Measurements from ENCODE around the gene NID2. TPM values are rescaled to one million over a fixed set of nuclear protein-coding genes. Genes with fewer than 3 reads are reported as not detected.

The NID2 gene
- total RNA-seq, 1 experiment from 2014 or later, result 3.1 TPM

DNA sequence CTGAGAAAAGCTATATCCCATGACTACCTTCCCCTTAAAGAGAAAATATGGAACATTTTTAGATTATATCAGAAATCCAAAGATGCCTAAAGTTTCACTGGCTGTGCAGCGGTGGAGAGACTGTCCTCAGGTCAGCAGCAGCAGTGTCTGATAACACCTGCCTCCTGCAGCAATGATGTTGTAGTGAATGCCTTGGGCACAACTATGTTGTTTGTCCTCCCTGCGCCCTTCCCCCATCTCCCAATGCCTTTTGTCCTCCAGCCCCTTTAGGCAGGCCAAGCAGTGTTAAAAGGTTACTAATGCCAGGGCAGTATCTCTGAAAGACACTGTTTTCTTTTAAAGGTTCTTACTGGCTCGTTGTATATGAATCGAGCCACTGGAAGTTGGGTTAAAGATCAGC lies 66.3 kb downstream of the NID2 start:
- intact Hi-C loops (cut with micrococcal nuclease), result no loop called here
- peaks cover 13% of the 10 kb centered on the region; the same call in 1 of the 2 replicates for H3K4me1 ChIP-seq (ENCODE audit: insufficient read depth, low read length)
- CTCF ChIA-PET, result no interaction called here
- H2AFZ ChIP-seq (ENCODE audit: low read length), result no peak overlapping the region
- DNase-seq (no peak), ATAC-seq (no peak)
- no peaks in the 10 kb centered on the region for H3F3A ChIP-seq (ENCODE audit: low read length, unreplicated experiment)
- H3K9ac ChIP-seq (ENCODE audit: low read length), result no peak overlapping the region
- no peak overlapping the region for H3K27ac ChIP-seq (ENCODE audit: low read length)
- H3K9me3 ChIP-seq (ENCODE audit: low read length), result no peaks in the 10 kb centered on the region
- H3K4me3 ChIP-seq (ENCODE audit: low read length), result no peak overlapping the region
- POLR2A ChIA-PET (ENCODE audit: unreplicated experiment), result no interaction called here
- H4K20me1 ChIP-seq (ENCODE audit: low read length), result no peaks in the 10 kb centered on the region
- BruUV-seq (replicated peaks), result no TSS peak
- no peak overlapping the region for H3K4me2 ChIP-seq (ENCODE audit: low read length)
- no peaks in the 10 kb centered on the region for H3K27me3 ChIP-seq (ENCODE audit: low read length)
- no peak for TF ChIP-seq EZH2 (IDR thresholded peaks at IDR 0.05; ENCODE audit: low read length, unreplicated experiment)
- TF ChIP-seq, protein P1, sequence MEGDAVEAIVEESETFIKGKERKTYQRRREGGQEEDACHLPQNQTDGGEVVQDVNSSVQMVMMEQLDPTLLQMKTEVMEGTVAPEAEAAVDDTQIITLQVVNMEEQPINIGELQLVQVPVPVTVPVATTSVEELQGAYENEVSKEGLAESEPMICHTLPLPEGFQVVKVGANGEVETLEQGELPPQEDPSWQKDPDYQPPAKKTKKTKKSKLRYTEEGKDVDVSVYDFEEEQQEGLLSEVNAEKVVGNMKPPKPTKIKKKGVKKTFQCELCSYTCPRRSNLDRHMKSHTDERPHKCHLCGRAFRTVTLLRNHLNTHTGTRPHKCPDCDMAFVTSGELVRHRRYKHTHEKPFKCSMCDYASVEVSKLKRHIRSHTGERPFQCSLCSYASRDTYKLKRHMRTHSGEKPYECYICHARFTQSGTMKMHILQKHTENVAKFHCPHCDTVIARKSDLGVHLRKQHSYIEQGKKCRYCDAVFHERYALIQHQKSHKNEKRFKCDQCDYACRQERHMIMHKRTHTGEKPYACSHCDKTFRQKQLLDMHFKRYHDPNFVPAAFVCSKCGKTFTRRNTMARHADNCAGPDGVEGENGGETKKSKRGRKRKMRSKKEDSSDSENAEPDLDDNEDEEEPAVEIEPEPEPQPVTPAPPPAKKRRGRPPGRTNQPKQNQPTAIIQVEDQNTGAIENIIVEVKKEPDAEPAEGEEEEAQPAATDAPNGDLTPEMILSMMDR (conservative IDR thresholded peaks at IDR 0.05; ENCODE audit: low read depth, low read length), result no peak
- no peak for TF ChIP-seq EZH2phosphoT487 (IDR thresholded peaks at IDR 0.05; ENCODE audit: borderline replicate concordance, low read length)
- H3K79me2 ChIP-seq (ENCODE audit: low read length), result peaks cover under 1% of the 10 kb centered on the region; the same call in 1 of the 2 replicates
- H3K36me3 ChIP-seq (ENCODE audit: low read depth, low read length), result peaks cover 95% of the 10 kb centered on the region
- no peaks in the 10 kb centered on the region for H3K9me2 ChIP-seq (replicated peaks; ENCODE audit: low read length)

DNA sequence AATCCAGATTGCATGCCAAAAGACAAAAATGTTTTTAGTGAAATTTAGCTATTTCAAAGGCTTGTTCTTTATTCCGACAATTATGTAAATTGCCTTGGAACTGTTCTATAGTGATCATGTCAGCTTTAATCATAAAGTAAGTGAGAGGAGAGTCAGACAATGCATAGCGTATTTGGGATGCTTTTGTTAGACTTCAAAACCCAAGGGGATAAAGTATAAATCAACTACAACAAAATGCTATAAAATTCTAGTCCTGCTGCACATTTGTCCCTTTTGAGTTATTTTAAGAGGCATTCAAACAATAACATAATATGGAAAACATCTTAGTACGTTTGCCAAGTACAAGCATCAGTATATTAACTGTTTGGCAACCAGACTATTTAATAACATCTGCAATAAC lies 68.2 kb downstream of the NID2 start:
- DNase-seq, result no peak
- Histone ChIP-seq H3K27ac (ENCODE audit: low read length) (no peak overlapping the region), H2AFZ (ENCODE audit: low read length) (no peak overlapping the region), H3K9ac (ENCODE audit: low read length) (no peak overlapping the region), H3K9me3 (ENCODE audit: low read length) (no peaks in the 10 kb centered on the region), H3K27me3 (ENCODE audit: low read length) (no peaks in the 10 kb centered on the region), H3K4me3 (ENCODE audit: low read length) (no peak overlapping the region), H3K36me3 (ENCODE audit: low read depth, low read length) (peaks cover 87% of the 10 kb centered on the region), H3K4me2 (ENCODE audit: low read length) (no peak overlapping the region), H4K20me1 (ENCODE audit: low read length) (0 out of 2 replicates have a peak, but pooled peaks cover 4% of the 10 kb centered on the region), H3K9me2 (replicated peaks; ENCODE audit: low read length) (no peaks in the 10 kb centered on the region), H3F3A (ENCODE audit: low read length, unreplicated experiment) (no peaks in the 10 kb centered on the region), H3K79me2 (ENCODE audit: low read length) (peaks cover 13% of the 10 kb centered on the region), H3K4me1 (ENCODE audit: insufficient read depth, low read length) (peaks cover 13% of the 10 kb centered on the region; the same call in 1 of the 2 replicates)
- TF ChIP-seq EZH2 (IDR thresholded peaks at IDR 0.05; ENCODE audit: low read length, unreplicated experiment) (no peak), EZH2phosphoT487 (IDR thresholded peaks at IDR 0.05; ENCODE audit: borderline replicate concordance, low read length) (no peak)
- TF ChIP-seq, protein P1 (conservative IDR thresholded peaks at IDR 0.05; ENCODE audit: low read depth, low read length), result no peak
- no TSS peak for BruUV-seq (replicated peaks)
- POLR2A ChIA-PET (ENCODE audit: unreplicated experiment), result no interaction called here
- CTCF ChIA-PET, result no interaction called here
- intact Hi-C loops (cut with micrococcal nuclease), result no loop called here
- no peak for ATAC-seq

- H3K9ac ChIP-seq (ENCODE audit: low read length), result no peak overlapping the region
- POLR2A ChIA-PET (ENCODE audit: unreplicated experiment), result no interaction called here
- peaks cover 13% of the 10 kb centered on the region for H3K79me2 ChIP-seq (ENCODE audit: low read length)
These were observed 68.8 kb downstream of the NID2 start for GRCh38 chr14:52000019-52000582.

More at GRCh38 chr14:52000019-52000582, 68.8 kb downstream of the NID2 start:
- no peak for ATAC-seq
- Histone ChIP-seq H3K4me3 (ENCODE audit: low read length) (no peak overlapping the region), H3K4me2 (ENCODE audit: low read length) (no peak overlapping the region), H3K9me3 (ENCODE audit: low read length) (no peaks in the 10 kb centered on the region), H3K9me2 (replicated peaks; ENCODE audit: low read length) (no peaks in the 10 kb centered on the region), H3K27ac (ENCODE audit: low read length) (no peak overlapping the region), H3K27me3 (ENCODE audit: low read length) (no peaks in the 10 kb centered on the region), H4K20me1 (ENCODE audit: low read length) (0 out of 2 replicates have a peak, but pooled peaks cover 4% of the 10 kb centered on the region), H2AFZ (ENCODE audit: low read length) (no peak overlapping the region), H3K36me3 (ENCODE audit: low read depth, low read length) (peaks cover 85% of the 10 kb centered on the region), H3F3A (ENCODE audit: low read length, unreplicated experiment) (no peaks in the 10 kb centered on the region), H3K4me1 (ENCODE audit: insufficient read depth, low read length) (peaks cover 13% of the 10 kb centered on the region; the same call in 1 of the 2 replicates)
- DNase-seq, result no peak
- BruUV-seq (replicated peaks), result no TSS peak
- TF ChIP-seq, protein P1 (conservative IDR thresholded peaks at IDR 0.05; ENCODE audit: low read depth, low read length), result no peak
- TF ChIP-seq EZH2 (IDR thresholded peaks at IDR 0.05; ENCODE audit: low read length, unreplicated experiment) (no peak), EZH2phosphoT487 (IDR thresholded peaks at IDR 0.05; ENCODE audit: borderline replicate concordance, low read length) (no peak)
- intact Hi-C loops (cut with micrococcal nuclease), result no loop called here
- CTCF ChIA-PET, result no interaction called here

All from PC-3 (cell line).